Suprapubic skin (tissue), 3 donors: Measurements from ENCODE around the gene ANGEL1.

ENCODE experiments used
- CTCF ChIP-seq, 2 donors: fragments of 200-600 bp in 1 of 2; fragments of 450-650 bp in 1 of 2; sonication (generic) in 1 of 2; IDR thresholded peaks; one replicate each; pipeline ENCODE4 v1.5.1; 2016 to 2019; ENCODE audit warnings: antibody characterized with exemption in 2 of 2, mild to moderate bottlenecking in 1 of 2, moderate library complexity in 1 of 2
- EP300 ChIP-seq: sonication (generic); formaldehyde crosslinking; IDR thresholded peaks from one replicate; pipeline ENCODE4 v1.6.1; 2017; ENCODE audit warnings: antibody characterized with exemption

GRCh38 chr14:76820700-76821099, 8.0 kb upstream of the ANGEL1 start:
- no peak for TF ChIP-seq CTCF (IDR thresholded peaks at IDR 0.05)
- no peak for TF ChIP-seq EP300
